Stimulated activated naive CD8-positive, alpha-beta T cell treated with anti-CD3 and anti-CD28 coated beads, Interleukin-15, amount 100 ng/mL, for 72 hours (primary cell): Measurements from ENCODE around the gene ZNF428.

Source experiments
- ATAC-seq: fragments of 150-1000 bp; cut with Tn5 transposase; 2 replicates; pipeline ENCODE4 v1.10.0; 2021; ENCODE audit warnings: mild to moderate bottlenecking, moderate library complexity
- DNase-seq, 2 donors: peaks; one replicate each; pipeline ENCODE4 v3.0.0; 2021 to 2022
- H3K27ac Mint-ChIP-seq, 2 donors: one replicate each; pipeline ENCODE4 v1.8.0; 2022; ENCODE audit warnings: mild to moderate bottlenecking in 2 of 2, mixed read lengths in 2 of 2, moderate library complexity in 2 of 2
- H3K27me3 Mint-ChIP-seq: one replicate; pipeline ENCODE4 v1.8.0; 2022; ENCODE audit warnings: mixed read lengths
- H3K4me1 Mint-ChIP-seq: one replicate; pipeline ENCODE4 v1.8.0; 2022; ENCODE audit warnings: mild to moderate bottlenecking, mixed read lengths
- H3K4me3 Mint-ChIP-seq, 2 donors: one replicate each; pipeline ENCODE4 v1.8.0; 2022; ENCODE audit warnings: mild to moderate bottlenecking in 2 of 2, mixed read lengths in 2 of 2, moderate library complexity in 1 of 2
- H3K9me3 Mint-ChIP-seq, 2 donors: one replicate each; pipeline ENCODE4 v1.8.0; 2022; ENCODE audit warnings: mixed read lengths in 2 of 2

ZNF428 gene

GRCh38 chr19:43633520-43633919 lies 14.1 kb upstream of the ZNF428 start:
- Mint-ChIP-seq H3K27ac (no peak overlapping the region), H3K4me3 (no peak overlapping the region), H3K9me3 (no peaks in the 10 kb centered on the region), H3K4me1 (peaks cover 10% of the 10 kb centered on the region), H3K27me3 (peaks cover 39% of the 10 kb centered on the region)
- DNase-seq = no peak
- ATAC-seq = no peak

- ATAC-seq (no peak), DNase-seq (no peak)
- Mint-ChIP-seq H3K4me1 (peaks cover 14% of the 10 kb centered on the region), H3K27me3 (peaks cover 36% of the 10 kb centered on the region), H3K9me3 (no peaks in the 10 kb centered on the region), H3K27ac (no peak overlapping the region), H3K4me3 (no peak overlapping the region)
Observed at GRCh38 chr19:43631491-43631890, 12.1 kb upstream of the ZNF428 start.

GRCh38 chr19:43628646-43629326 lies 9.4 kb upstream of the ZNF428 start:
- no peak for DNase-seq
- Mint-ChIP-seq H3K4me3 (no peak overlapping the region), H3K9me3 (no peaks in the 10 kb centered on the region), H3K27me3 (peaks cover 28% of the 10 kb centered on the region), H3K27ac (no peak overlapping the region), H3K4me1 (peaks cover 33% of the 10 kb centered on the region)
- no peak for ATAC-seq

- Mint-ChIP-seq H3K9me3 (no peaks in the 10 kb centered on the region), H3K27ac (no peak overlapping the region), H3K4me3 (no peak overlapping the region), H3K4me1 (peaks cover 34% of the 10 kb centered on the region), H3K27me3 (peaks cover 28% of the 10 kb centered on the region)
- ATAC-seq (no peak), DNase-seq (no peak)
Observed at GRCh38 chr19:43626838-43627237, 7.4 kb upstream of the ZNF428 start.

- H3K4me1 Mint-ChIP-seq = peaks cover 37% of the 10 kb centered on the region
- peaks cover 28% of the 10 kb centered on the region for H3K27me3 Mint-ChIP-seq
- DNase-seq = peak in 1 of 2 donors; percentile 29
- no peak for ATAC-seq
- no peak overlapping the region for H3K4me3 Mint-ChIP-seq
- H3K9me3 Mint-ChIP-seq = no peaks in the 10 kb centered on the region
- H3K27ac Mint-ChIP-seq = no peak overlapping the region
Observed at GRCh38 chr19:43625918-43626579, 6.6 kb upstream of the ZNF428 start.

- peak overlapping the region in 1 of 2 donors; percentile 22 for H3K4me3 Mint-ChIP-seq
- H3K27me3 Mint-ChIP-seq = peaks cover 28% of the 10 kb centered on the region
- DNase-seq (peak; percentile 86 to 88), ATAC-seq (peak; percentile 87)
- H3K4me1 Mint-ChIP-seq = peaks cover 48% of the 10 kb centered on the region
- H3K27ac Mint-ChIP-seq = no peak overlapping the region
- H3K9me3 Mint-ChIP-seq = no peaks in the 10 kb centered on the region
Observed at GRCh38 chr19:43624933-43625332, 5.5 kb upstream of the ZNF428 start.

GRCh38 chr19:43623889-43624670 lies 4.7 kb upstream of the ZNF428 start:
- ATAC-seq (no peak), DNase-seq (no peak)
- Mint-ChIP-seq H3K27ac (no peak overlapping the region), H3K4me1 (peaks cover 50% of the 10 kb centered on the region), H3K4me3 (no peak overlapping the region), H3K27me3 (peaks cover 28% of the 10 kb centered on the region), H3K9me3 (no peaks in the 10 kb centered on the region)

GRCh38 chr19:43622956-43623355 lies 3.5 kb upstream of the ZNF428 start:
- H3K9me3 Mint-ChIP-seq = no peaks in the 10 kb centered on the region
- ATAC-seq = no peak
- H3K4me1 Mint-ChIP-seq = peaks cover 61% of the 10 kb centered on the region
- peaks cover 26% of the 10 kb centered on the region for H3K27me3 Mint-ChIP-seq
- no peak for DNase-seq
- peak overlapping the region in 1 of 2 donors; percentile 0 for H3K4me3 Mint-ChIP-seq
- H3K27ac Mint-ChIP-seq = no peak overlapping the region

GRCh38 chr19:43622070-43622469 lies 2.6 kb upstream of the ZNF428 start:
- Mint-ChIP-seq H3K27ac (no peak overlapping the region), H3K27me3 (peaks cover 17% of the 10 kb centered on the region), H3K4me1 (peaks cover 60% of the 10 kb centered on the region), H3K9me3 (no peaks in the 10 kb centered on the region), H3K4me3 (no peak overlapping the region)
- DNase-seq (no peak), ATAC-seq (no peak)

- Mint-ChIP-seq H3K4me1 (peaks cover 55% of the 10 kb centered on the region), H3K27me3 (no peaks in the 10 kb centered on the region)
- ATAC-seq = peak; percentile 2
Observed at GRCh38 chr19:43620061-43621001, 902 bp upstream of the ZNF428 start.

GRCh38 chr19:43618921-43619261 lies 538 bp downstream of the ZNF428 start:
- ATAC-seq (peak; percentile 71), DNase-seq (peak; percentile 60 to 67)
- H3K4me3 Mint-ChIP-seq = peak overlapping the region; percentile 93 to 95
- no peaks in the 10 kb centered on the region for H3K27me3 Mint-ChIP-seq
- no peaks in the 10 kb centered on the region for H3K9me3 Mint-ChIP-seq
- peak overlapping the region; percentile 98 to 99 for H3K27ac Mint-ChIP-seq
- peaks cover 40% of the 10 kb centered on the region for H3K4me1 Mint-ChIP-seq

More at GRCh38 chr19:43620061-43621001, 902 bp upstream of the ZNF428 start:
- Mint-ChIP-seq H3K27ac (peak overlapping the region; percentile 98 to 99), H3K9me3 (no peaks in the 10 kb centered on the region), H3K4me3 (peak overlapping the region; percentile 93 to 95)
- no peak for DNase-seq

GRCh38 chr19:43616954-43617353 lies 2.5 kb downstream of the ZNF428 start:
- Mint-ChIP-seq H3K9me3 (no peaks in the 10 kb centered on the region), H3K4me3 (no peak overlapping the region), H3K27ac (no peak overlapping the region), H3K4me1 (peaks cover 40% of the 10 kb centered on the region), H3K27me3 (no peaks in the 10 kb centered on the region)
- no peak for DNase-seq
- no peak for ATAC-seq

GRCh38 chr19:43616306-43616705 lies 3.1 kb downstream of the ZNF428 start:
- Mint-ChIP-seq H3K4me3 (no peak overlapping the region), H3K27me3 (no peaks in the 10 kb centered on the region), H3K4me1 (peaks cover 36% of the 10 kb centered on the region), H3K27ac (no peak overlapping the region), H3K9me3 (no peaks in the 10 kb centered on the region)
- DNase-seq (no peak), ATAC-seq (no peak)

GRCh38 chr19:43612374-43612773 lies 7.1 kb downstream of the ZNF428 start:
- no peak overlapping the region for H3K27ac Mint-ChIP-seq
- H3K9me3 Mint-ChIP-seq = no peaks in the 10 kb centered on the region
- H3K27me3 Mint-ChIP-seq = no peaks in the 10 kb centered on the region
- no peak for ATAC-seq
- no peak for DNase-seq
- H3K4me1 Mint-ChIP-seq = peaks cover 29% of the 10 kb centered on the region
- H3K4me3 Mint-ChIP-seq = no peak overlapping the region

GRCh38 chr19:43611788-43612187 lies 7.6 kb downstream of the ZNF428 start, which contains the start of gene SRRM5:
Gene SRRM5 (plus strand): TSS chr19:43612088. CDS start chr19:43612122, 34 bp downstream.
- no peaks in the 10 kb centered on the region for H3K9me3 Mint-ChIP-seq
- no peaks in the 10 kb centered on the region for H3K27me3 Mint-ChIP-seq
- DNase-seq (no peak), ATAC-seq (no peak)
- no peak within 1 kb of the TSS for H3K4me3 Mint-ChIP-seq
- peak within 1 kb of the TSS; percentile 55 to 61 for H3K27ac Mint-ChIP-seq
- H3K4me1 Mint-ChIP-seq = peaks cover 33% of the 10 kb centered on the region
